Skin epidermis (tissue), 12 donors: ENCODE results near the gene DTX1.
"Not testable (repeated sequence)": the region's sequence is repeated elsewhere in the genome, so short reads cannot be mapped to it uniquely, and the experiment has no call there.

Source experiments
- H3K27ac ChIP-seq, 21 experiments: fragments of 200-600 bp; sonication (generic) in 11 of 21; one replicate each; pipeline ENCODE4 v1.5.0; 2020; ENCODE audit warnings: mild to moderate bottlenecking in 3 of 21, inconsistent platforms in 2 of 21, moderate library complexity in 2 of 21
- H3K4me3 ChIP-seq, 7 experiments: fragments of 200-600 bp; sonication (generic) in 2 of 7; one replicate each; pipeline ENCODE4 v1.5.0; 2020; ENCODE audit warnings: inconsistent platforms in 2 of 7, mild to moderate bottlenecking in 2 of 7, moderate library complexity in 1 of 7

DTX1 gene

DNA sequence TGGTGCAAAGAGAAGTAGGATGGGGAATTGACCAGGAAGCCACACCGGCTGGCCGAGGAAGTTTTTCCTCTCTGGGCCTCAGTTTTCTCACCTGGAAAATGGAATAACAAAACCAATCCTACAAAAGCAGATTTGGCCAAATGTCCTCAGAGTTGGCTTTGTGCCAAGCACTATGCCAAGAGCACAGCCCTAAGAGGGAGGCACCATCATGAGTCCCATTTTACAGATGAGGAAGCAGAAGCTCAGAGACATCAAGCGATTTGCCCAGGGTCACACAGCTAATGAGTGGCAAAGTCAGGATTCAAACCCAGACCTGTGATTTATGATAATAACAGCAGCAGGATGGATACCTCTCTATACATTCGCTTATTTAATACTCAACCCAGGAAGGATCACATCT is 51.8 kb downstream of the DTX1 start:
- Histone ChIP-seq H3K27ac (no peak overlapping the region), H3K4me3 (no peak overlapping the region)

DNA sequence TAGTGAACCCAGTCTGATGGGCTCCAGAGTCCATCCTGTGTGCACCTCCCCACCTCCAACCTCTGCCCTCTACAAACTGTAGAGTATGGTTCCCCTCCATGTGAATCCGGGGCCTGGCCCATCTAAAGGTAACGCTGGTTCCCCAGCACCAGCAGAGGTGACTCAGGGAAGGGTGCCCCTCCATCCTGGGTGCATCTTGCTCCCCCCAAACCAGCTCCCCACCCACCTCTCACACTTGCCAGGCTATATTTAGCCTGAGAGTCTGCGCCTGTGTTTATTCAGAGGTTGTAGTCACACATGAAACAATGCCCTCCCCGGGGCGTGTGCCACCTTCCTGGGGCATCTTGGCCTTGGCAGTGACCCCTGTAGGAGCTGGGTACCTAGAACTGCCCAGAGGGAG is 52.8 kb downstream of the DTX1 start:
- Histone ChIP-seq H3K4me3 (no peak overlapping the region), H3K27ac (no peak overlapping the region)

GRCh38 chr12:113109872-113110599 is 53.5 kb downstream of the DTX1 start:
- no peak overlapping the region for H3K27ac ChIP-seq
- no peak overlapping the region for H3K4me3 ChIP-seq

GRCh38 chr12:113111247-113111646 is 54.7 kb downstream of the DTX1 start:
- H3K4me3 ChIP-seq = no peak overlapping the region
- no peak overlapping the region for H3K27ac ChIP-seq

- no peak overlapping the region for H3K27ac ChIP-seq
Observed at GRCh38 chr12:113112043-113112899, 55.7 kb downstream of the DTX1 start.

DNA sequence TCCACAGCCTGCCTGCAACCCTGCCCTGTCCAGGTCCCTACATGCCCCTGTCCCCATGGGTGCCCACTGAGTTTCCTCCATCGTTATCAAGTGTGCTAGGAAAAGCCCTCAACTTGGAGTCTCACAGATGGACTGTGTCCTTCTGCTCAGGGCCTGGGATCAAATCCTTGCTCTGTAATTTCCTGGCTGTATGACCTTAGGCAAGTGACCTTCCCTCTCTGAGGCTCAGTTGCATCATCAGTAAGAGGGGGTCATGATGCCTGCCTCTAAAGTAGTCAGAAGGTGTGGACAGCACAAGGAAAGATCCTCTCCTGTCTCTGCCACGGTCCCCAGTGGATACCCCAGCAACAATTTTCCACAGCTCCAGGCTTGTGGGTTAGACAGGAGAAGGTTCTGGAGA is 56.9 kb downstream of the DTX1 start:
- Histone ChIP-seq H3K27ac (no peak overlapping the region), H3K4me3 (no peak overlapping the region)

More at GRCh38 chr12:113112043-113112899, 55.7 kb downstream of the DTX1 start:
- H3K4me3 ChIP-seq = no peak overlapping the region

- Histone ChIP-seq H3K27ac (no peak overlapping the region), H3K4me3 (no peak overlapping the region)
Observed at GRCh38 chr12:113114447-113115178, 58.1 kb downstream of the DTX1 start.

GRCh38 chr12:113115455-113116126 is 59.1 kb downstream of the DTX1 start:
- no peak overlapping the region for H3K4me3 ChIP-seq
- H3K27ac ChIP-seq = no peak overlapping the region

GRCh38 chr12:113116875-113117274 is 60.3 kb downstream of the DTX1 start:
- Histone ChIP-seq H3K4me3 (no peak overlapping the region), H3K27ac (peak overlapping the region in 1 of 21 experiments; percentile 32)

DNA sequence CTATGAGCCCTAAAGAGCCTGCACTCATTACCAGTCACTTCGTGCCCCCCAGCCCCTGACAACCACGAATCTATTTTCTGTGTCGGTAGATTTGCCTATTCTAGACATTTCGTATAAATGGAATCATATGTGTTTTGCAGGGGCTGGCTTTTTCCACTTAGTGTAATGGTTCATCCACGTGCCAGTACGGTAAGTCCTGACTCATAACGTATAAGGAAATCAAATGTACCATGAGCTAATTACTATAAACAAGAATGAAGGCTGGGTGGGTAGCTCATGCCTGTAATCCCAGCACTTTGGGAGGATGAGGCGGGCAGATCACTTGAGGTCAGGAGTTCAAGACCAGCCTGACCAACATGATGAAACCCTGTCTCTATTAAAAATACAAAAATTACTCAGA is 61.2 kb downstream of the DTX1 start:
- H3K4me3 ChIP-seq, H3K27ac ChIP-seq: not testable (repeated sequence)

DNA sequence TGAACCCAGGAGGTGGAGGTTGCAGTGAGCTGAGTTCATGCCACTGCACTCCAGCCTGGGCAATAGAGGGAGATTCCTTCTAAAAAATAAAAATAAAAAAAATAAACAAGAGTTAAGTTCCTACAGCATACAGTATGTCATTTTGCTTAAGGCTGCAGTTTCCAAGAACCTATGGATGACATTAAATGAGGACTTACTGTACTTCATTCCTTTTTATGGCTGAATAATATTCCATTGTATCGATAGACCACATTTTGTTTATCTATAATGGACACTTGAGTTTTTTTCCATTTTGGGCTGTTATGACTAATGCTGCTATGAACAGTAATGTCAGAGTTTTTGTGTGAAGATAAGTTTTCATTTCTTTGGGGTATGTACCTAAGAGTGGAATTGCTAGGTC is 61.6 kb downstream of the DTX1 start:
- peak overlapping the region in 1 of 21 experiments; percentile 10 for H3K27ac ChIP-seq
- no peak overlapping the region for H3K4me3 ChIP-seq

GRCh38 chr12:113119980-113120669 is 63.6 kb downstream of the DTX1 start:
- no peak overlapping the region for H3K4me3 ChIP-seq
- H3K27ac ChIP-seq = no peak overlapping the region

DNA sequence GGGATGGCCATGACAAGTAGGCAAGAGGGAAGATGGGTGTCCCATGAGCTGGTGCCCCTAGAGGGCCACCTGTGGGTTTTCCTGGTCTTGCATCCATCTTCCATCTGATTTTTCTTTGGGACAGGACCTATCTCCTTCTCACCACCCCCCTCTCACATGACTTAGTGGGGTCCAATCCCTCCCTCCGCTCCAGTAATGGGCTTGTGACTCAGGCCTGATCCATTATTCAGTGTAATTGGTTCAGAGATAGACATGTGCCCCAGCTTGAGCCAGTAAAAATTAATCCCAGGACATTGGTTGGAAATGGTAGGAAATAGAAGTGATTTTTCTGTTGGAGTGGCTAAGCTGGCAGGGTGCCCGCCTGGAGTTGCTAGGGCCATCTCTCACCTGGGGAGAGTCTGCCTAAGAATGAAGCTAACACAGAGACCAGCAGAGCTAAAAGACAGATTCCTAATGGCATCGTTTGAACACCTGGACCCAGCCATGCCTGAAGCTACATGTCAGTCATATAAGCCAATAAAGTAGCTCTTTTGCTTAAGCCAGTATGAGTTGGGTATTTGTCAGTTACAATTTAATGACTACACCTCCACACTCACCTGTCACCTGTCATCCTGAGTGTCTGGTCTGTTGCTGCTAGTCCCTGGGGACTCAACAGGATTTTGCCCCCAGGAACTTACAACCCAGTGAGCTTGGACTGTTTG is 64.3 kb downstream of the DTX1 start:
- H3K27ac ChIP-seq = no peak overlapping the region
- no peak overlapping the region for H3K4me3 ChIP-seq

GRCh38 chr12:113127791-113128199 is 71.3 kb downstream of the DTX1 start:
- no peak overlapping the region for H3K27ac ChIP-seq

DNA sequence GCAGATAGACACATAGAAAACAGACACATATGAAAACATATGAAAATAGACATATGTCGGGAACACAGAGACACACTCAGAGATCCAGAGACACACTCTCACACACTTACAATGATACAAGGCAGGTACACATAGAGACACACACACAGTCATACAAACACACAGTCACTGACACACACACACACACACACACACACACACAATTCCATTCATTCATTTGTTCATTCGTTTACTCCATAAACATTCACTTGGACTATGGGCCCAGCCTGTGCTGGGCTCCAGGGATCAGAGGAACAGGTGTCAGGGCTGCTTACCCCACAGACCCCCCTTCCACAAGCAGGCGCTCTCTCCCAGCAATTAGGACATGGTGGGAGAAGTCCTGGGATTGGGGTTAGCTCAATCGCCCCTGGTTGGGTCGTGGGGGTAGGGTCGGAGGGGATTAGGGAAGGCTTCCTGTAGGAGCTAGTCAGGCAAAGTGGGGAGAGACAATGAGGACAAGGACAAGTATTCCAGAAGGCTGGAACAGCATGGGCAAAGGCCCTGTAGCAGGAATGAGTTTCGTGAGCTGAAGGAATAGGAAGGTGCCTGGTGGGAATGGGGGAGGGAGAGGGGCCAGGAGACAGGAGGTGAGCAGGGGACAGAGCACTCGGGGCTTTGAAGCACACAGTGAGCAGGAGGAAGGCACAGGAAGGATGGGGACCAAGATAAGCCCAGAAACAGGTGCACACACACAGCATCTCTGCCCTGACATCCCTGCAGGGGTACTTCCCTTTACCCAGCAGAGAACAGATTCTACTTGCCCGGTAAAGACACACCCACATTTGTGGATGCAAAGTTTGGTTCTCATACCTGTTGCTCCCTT is 72.5 kb downstream of the DTX1 start:
- Histone ChIP-seq H3K27ac (no peak overlapping the region), H3K4me3 (no peak overlapping the region)

More at GRCh38 chr12:113127791-113128199, 71.3 kb downstream of the DTX1 start:
- H3K4me3 ChIP-seq = no peak overlapping the region

GRCh38 chr12:113129664-113130456 is 73.3 kb downstream of the DTX1 start:
- no peak overlapping the region for H3K27ac ChIP-seq
- no peak overlapping the region for H3K4me3 ChIP-seq
